GM13977 (cell line): ENCODE measurements around the gene SIL1.

Experiments used
- DNase-seq: peaks from one replicate; pipeline ENCODE4 v3.0.0; 2012; ENCODE audit warnings: low spot score
- in situ Hi-C: fragments of 300-500 bp; cut with MboI; formaldehyde crosslinking; loops from one replicate; pipeline ENCODE4 v1.12.0; 2022; ENCODE audit warnings: low sequenced_read_pairs, low pct_unique_long_range_greater_than_20kb, mixed read lengths, inconsistent platforms; ENCODE audit not compliant: unreplicated experiment
- TF ChIP-seq, protein P1 (sequence below): IDR thresholded peaks from 2 replicates; pipeline ENCODE4 v1.5.1; 2012; ENCODE audit warnings: mild to moderate bottlenecking, control low read depth; ENCODE audit not compliant: insufficient read depth; ENCODE audit errors: extremely low read depth, missing control alignments

SIL1 gene

GRCh38 chr5:138952962-138953361 lies 245.2 kb downstream of the SIL1 start:
- in situ Hi-C loops, result no loop called here
- TF ChIP-seq, protein P1, sequence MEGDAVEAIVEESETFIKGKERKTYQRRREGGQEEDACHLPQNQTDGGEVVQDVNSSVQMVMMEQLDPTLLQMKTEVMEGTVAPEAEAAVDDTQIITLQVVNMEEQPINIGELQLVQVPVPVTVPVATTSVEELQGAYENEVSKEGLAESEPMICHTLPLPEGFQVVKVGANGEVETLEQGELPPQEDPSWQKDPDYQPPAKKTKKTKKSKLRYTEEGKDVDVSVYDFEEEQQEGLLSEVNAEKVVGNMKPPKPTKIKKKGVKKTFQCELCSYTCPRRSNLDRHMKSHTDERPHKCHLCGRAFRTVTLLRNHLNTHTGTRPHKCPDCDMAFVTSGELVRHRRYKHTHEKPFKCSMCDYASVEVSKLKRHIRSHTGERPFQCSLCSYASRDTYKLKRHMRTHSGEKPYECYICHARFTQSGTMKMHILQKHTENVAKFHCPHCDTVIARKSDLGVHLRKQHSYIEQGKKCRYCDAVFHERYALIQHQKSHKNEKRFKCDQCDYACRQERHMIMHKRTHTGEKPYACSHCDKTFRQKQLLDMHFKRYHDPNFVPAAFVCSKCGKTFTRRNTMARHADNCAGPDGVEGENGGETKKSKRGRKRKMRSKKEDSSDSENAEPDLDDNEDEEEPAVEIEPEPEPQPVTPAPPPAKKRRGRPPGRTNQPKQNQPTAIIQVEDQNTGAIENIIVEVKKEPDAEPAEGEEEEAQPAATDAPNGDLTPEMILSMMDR, result no peak

GRCh38 chr5:138951986-138952735 lies 246.0 kb downstream of the SIL1 start:
- DNase-seq, result no peak

More at GRCh38 chr5:138952962-138953361, 245.2 kb downstream of the SIL1 start:
- DNase-seq, result no peak

GRCh38 chr5:138951091-138951985 lies 246.8 kb downstream of the SIL1 start:
- no peak for DNase-seq
- in situ Hi-C loops, result no loop called here
- TF ChIP-seq, protein P1, result no peak

More at GRCh38 chr5:138951986-138952735, 246.0 kb downstream of the SIL1 start:
- in situ Hi-C loops, result no loop called here
- TF ChIP-seq, protein P1, result no peak

DNA sequence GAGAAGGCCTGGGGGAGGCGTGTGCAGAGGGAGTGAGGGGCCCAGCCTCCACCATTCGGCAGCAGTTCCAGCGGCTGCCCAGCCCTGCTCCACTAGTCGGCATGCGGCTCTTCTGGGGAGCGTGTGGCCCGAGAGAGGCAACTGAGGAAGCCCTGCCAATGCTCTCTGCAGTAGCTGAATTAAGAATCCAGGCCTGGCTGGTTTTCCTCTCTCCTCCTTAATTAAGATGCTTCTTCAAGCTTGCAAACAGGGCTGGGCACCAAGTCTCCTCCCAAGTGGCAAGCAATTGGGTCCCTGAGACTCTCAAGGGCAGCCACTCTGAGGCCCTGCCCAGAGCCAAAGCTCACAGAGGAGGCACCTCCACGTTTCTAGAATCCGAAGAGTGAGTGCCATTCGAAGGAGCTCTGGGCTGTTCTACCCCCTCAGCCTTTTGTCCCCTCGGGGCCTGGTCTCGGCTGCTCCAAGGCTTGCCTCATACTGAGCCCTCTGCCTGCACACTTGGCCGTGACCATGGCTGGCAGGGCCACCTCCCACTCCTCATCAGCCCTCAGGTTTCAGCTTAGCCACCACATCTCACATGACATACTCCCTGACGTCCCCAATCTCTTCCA lies 247.6 kb downstream of the SIL1 start:
- in situ Hi-C loops, result no loop called here
- TF ChIP-seq, protein P1, result no peak
- no peak for DNase-seq

GRCh38 chr5:138949988-138950387 lies 248.2 kb downstream of the SIL1 start:
- no peak for DNase-seq
- TF ChIP-seq, protein P1, result no peak
- in situ Hi-C loops, result no loop called here

DNA sequence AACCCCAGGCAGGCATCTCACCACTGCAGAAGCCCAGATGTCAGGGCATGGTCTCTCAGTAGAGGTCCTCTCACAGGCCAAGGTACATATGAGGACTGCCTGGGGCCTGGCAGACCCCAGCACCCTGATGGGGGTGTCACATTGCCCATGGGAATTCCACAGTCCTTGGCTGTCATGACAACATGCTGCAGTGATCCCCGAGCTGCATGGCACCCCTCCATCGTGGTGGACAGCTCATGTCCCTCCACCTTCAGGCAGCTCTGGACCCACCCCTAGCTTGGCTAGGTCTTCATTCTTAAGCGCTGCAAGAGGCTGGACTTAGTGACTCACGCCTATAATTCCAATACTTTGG lies 249.0 kb downstream of the SIL1 start:
- in situ Hi-C loops, result no loop called here
- TF ChIP-seq, protein P1, result no peak
- DNase-seq, result no peak
